HCT116 (cell line): ENCODE measurements around the gene DMBT1. TPM values are rescaled to one million over a fixed set of nuclear protein-coding genes. Genes with fewer than 3 reads are reported as not detected.

Source experiments
- ATAC-seq: fragments of 200-7000 bp; cut with Tn5 transposase; 2 replicates; pipeline ENCODE4 v1.9.1; 2020; ENCODE audit warnings: mild to moderate bottlenecking, moderate library complexity
- BruUV-seq: library from RNA; stranded (reverse); fragments of 400-500 nt; replicated peaks from 2 replicates; lab custom pipeline; 2021; lab: Mats Ljungman, UMichigan
- CTCF ChIA-PET: fragments of 300-600 bp; sonication (Branson Sonifier 250); formaldehyde crosslinking; loops from one replicate; lab custom pipeline; 2021; ENCODE audit warnings: antibody characterized with exemption; lab: Charles Lee
- POLR2A ChIA-PET: fragments of 300-600, 350-600 bp; sonication (Branson Sonifier 250); formaldehyde crosslinking; loops from one replicate; lab custom pipeline; 2021; ENCODE audit warnings: antibody characterized with exemption; lab: Charles Lee
- RAD21 ChIA-PET, 2 experiments: fragments of 300-600 bp; sonication (Branson Sonifier 250); formaldehyde crosslinking; loops; one replicate each; lab custom pipeline; 2023; ENCODE audit warnings: low total read pairs in 2 of 2; ENCODE audit not compliant: uncharacterized antibody in 2 of 2, unreplicated experiment in 2 of 2, low non-redundant PET in 1 of 2; lab: Charles Lee
- DNase-seq: peaks from one replicate; pipeline ENCODE4 v3.0.0-alpha.2; 2010; ENCODE audit warnings: low read depth, low spot score
- H2AFZ ChIP-seq: fragments of 200-600 bp; shearing (Covaris generic), sonication (generic); 2 replicates; pipeline ENCODE4 v1.6.1; 2017; ENCODE audit warnings: low read depth, mixed run types, mixed read lengths, antibody characterized with exemption, low read length; ENCODE audit not compliant: poor library complexity, severe bottlenecking
- H3K27ac ChIP-seq: 2 replicates; pipeline ENCODE4 v1.5.1; 2012; ENCODE audit warnings: low read depth, low read length
- H3K27me3 ChIP-seq: fragments of 200-600 bp; sonication (generic); 2 replicates; pipeline ENCODE4 v1.6.1; 2016; ENCODE audit warnings: mixed run types, low read length, mixed read lengths; ENCODE audit not compliant: insufficient read depth
- H3K36me3 ChIP-seq, 2 experiments: fragments of 200-500 bp in 1 of 2; fragments of 200-600 bp in 1 of 2; sonication (Bioruptor generic) in 1 of 2; sonication (generic) in 1 of 2; 2 replicates each; pipeline versions ENCODE4 v1.5.1 to v1.6.1; 2014 to 2016; ENCODE audit warnings: low read length in 2 of 2, inconsistent platforms in 1 of 2, mixed read lengths in 1 of 2, mixed run types in 1 of 2; ENCODE audit not compliant: insufficient read depth in 2 of 2, control insufficient read depth in 1 of 2
- H3K4me1 ChIP-seq, 2 experiments: fragments of 200-600 bp in 1 of 2; sonication (generic) in 1 of 2; 2 replicates each; pipeline versions ENCODE4 v1.5.1 to v1.6.1; 2012 to 2017; ENCODE audit warnings: low read length in 2 of 2, inconsistent platforms in 1 of 2, mild to moderate bottlenecking in 1 of 2, mixed read lengths in 1 of 2, mixed run types in 1 of 2, moderate library complexity in 1 of 2; ENCODE audit not compliant: insufficient read depth in 2 of 2, control insufficient read depth in 1 of 2
- H3K4me2 ChIP-seq: fragments of 200-600 bp; sonication (generic); 2 replicates; pipeline ENCODE4 v1.6.1; 2017; ENCODE audit warnings: mixed run types, low read length, mixed read lengths
- H3K4me3 ChIP-seq, 2 experiments: fragments of 200-600 bp in 1 of 2; sonication (generic) in 1 of 2; replicated peaks in 1 of 2; 2 replicates each; pipeline ENCODE4 v1.5.1; 2011 to 2016; ENCODE audit warnings: low read length in 2 of 2, control low read depth in 1 of 2, low read depth in 1 of 2, mild to moderate bottlenecking in 1 of 2, mixed read lengths in 1 of 2, mixed run types in 1 of 2
- H3K79me2 ChIP-seq: fragments of 200-600 bp; sonication (generic); 2 replicates; pipeline ENCODE4 v1.6.1; 2017; ENCODE audit warnings: mild to moderate bottlenecking, mixed run types, low read length, moderate library complexity, mixed read lengths; ENCODE audit not compliant: insufficient read depth
- H3K9ac ChIP-seq: fragments of 200-600 bp; sonication (generic); 2 replicates; pipeline ENCODE4 v1.6.1; 2016; ENCODE audit warnings: low read length, mixed read lengths
- H3K9me2 ChIP-seq: fragments of 200-600 bp; sonication (generic), shearing (Covaris generic); 2 replicates; pipeline ENCODE4 v1.6.1; 2017; ENCODE audit warnings: mixed run types, mild to moderate bottlenecking, moderate library complexity; ENCODE audit not compliant: insufficient read depth
- H3K9me3 ChIP-seq, 2 experiments: fragments of 200-500 bp in 1 of 2; fragments of 200-600 bp in 1 of 2; sonication (Bioruptor generic) in 1 of 2; sonication (generic) in 1 of 2; 2 replicates each; pipeline ENCODE4 v1.6.1; 2014 to 2017; ENCODE audit warnings: low read length in 2 of 2, mixed read lengths in 2 of 2, inconsistent platforms in 1 of 2, low read depth in 1 of 2, mild to moderate bottlenecking in 1 of 2, mixed run types in 1 of 2, moderate library complexity in 1 of 2; ENCODE audit not compliant: control insufficient read depth in 1 of 2, insufficient read depth in 1 of 2
- H4K20me1 ChIP-seq: fragments of 200-600 bp; sonication (generic), shearing (Covaris generic); 2 replicates; pipeline ENCODE4 v1.6.1; 2017; ENCODE audit warnings: mixed run types, mild to moderate bottlenecking, moderate library complexity; ENCODE audit not compliant: insufficient read depth
- CEBPB ChIP-seq: IDR thresholded peaks from 2 replicates; pipeline ENCODE4 v1.6.1; 2012; ENCODE audit warnings: low read depth
- EGR1 ChIP-seq: IDR thresholded peaks from 2 replicates; pipeline ENCODE4 v1.6.1; 2012; ENCODE audit warnings: low read depth
- ELF1 ChIP-seq: IDR thresholded peaks from 2 replicates; pipeline ENCODE4 v1.6.1; 2012; ENCODE audit warnings: low read depth, borderline replicate concordance
- FOSL1 ChIP-seq: IDR thresholded peaks from 2 replicates; pipeline ENCODE4 v1.6.1; 2012; ENCODE audit warnings: low read depth
- MAX ChIP-seq: IDR thresholded peaks from 2 replicates; pipeline ENCODE4 v1.6.1; 2012
- SIN3A ChIP-seq: IDR thresholded peaks from 2 replicates; pipeline ENCODE4 v1.6.1; 2012; ENCODE audit warnings: low read depth
- YY1 ChIP-seq: IDR thresholded peaks from 2 replicates; pipeline ENCODE4 v1.6.1; 2011; ENCODE audit warnings: low read length, low read depth, moderate library complexity, mild to moderate bottlenecking; ENCODE audit not compliant: insufficient replicate concordance; ENCODE audit errors: extremely low read depth
- ZBTB33 ChIP-seq: IDR thresholded peaks from 2 replicates; pipeline ENCODE4 v1.6.1; 2011; ENCODE audit warnings: mild to moderate bottlenecking, low read length, moderate library complexity; ENCODE audit not compliant: insufficient replicate concordance; ENCODE audit errors: extremely low read depth
- ZFX ChIP-seq: fragments of 450-650 bp; IDR thresholded peaks from 2 replicates; pipeline ENCODE4 v1.6.1; 2017
- intact Hi-C: fragments of 100-400 bp; cut with micrococcal nuclease; formaldehyde crosslinking; loops from 2 replicates; pipeline ENCODE4 v1.10.0; 2022
- total RNA-seq: library from RNA; stranded (reverse); gene quantifications from one replicate; pipeline ENCODE4 v1.2.1, GENCODE V29; 2021; ENCODE audit not compliant: unreplicated experiment

Gene DMBT1
- total RNA-seq, 1 experiment from 2014 or later = 0.17 TPM

DNA sequence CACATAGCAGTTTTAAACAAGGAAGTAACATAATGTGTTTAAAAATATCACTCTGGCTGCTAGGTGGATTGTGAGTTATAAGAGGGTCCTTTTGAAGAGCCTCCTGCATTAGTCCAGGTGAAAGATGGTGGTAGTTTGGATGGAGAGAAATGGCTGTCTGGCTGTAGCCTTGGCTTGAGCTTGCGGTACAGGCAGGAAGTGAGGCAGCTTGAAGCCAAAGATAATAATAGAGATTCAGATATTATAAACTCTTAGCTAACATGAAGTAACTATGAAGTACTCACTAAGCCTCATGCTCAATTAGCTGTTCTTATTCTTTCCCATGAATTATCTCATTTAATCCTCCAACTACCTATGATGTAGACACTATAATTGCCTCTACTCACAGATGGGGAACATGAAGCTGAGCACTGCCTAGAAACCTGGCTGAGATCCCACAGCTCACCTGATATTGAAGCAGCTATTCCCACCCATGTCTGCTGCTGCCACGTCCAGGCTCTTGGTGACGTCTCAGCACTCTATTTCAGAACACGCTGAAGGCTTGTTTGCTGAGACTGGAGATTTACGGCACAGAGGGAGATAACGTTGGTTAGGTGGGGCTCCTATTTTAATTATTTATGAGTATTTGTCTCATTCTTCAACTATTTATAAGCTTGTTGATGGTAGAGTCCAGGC is 128.7 kb downstream of the DMBT1 start:
- Histone ChIP-seq H3K27me3 (peaks cover 67% of the 10 kb centered on the region), H3K27ac (no peak overlapping the region), H3K79me2 (no peaks in the 10 kb centered on the region), H3K36me3 (no peaks in the 10 kb centered on the region), H3K4me3 (no peak overlapping the region), H2AFZ (no peak overlapping the region), H3K9me3 (no peaks in the 10 kb centered on the region), H3K4me1 (no peaks in the 10 kb centered on the region), H3K4me2 (no peak overlapping the region), H3K9me2 (no peaks in the 10 kb centered on the region), H3K9ac (no peak overlapping the region), H4K20me1 (no peaks in the 10 kb centered on the region)
- DNase-seq (no peak), ATAC-seq (no peak)
- TF ChIP-seq SIN3A = no peak
- no peak for TF ChIP-seq YY1
- no peak for TF ChIP-seq EGR1
- no peak for TF ChIP-seq ZFX
- no peak for TF ChIP-seq MAX
- TF ChIP-seq FOSL1 = no peak
- no peak for TF ChIP-seq CEBPB
- no peak for TF ChIP-seq ELF1
- no peak for TF ChIP-seq ZBTB33
- ChIA-PET POLR2A (no interaction called here), CTCF (interaction anchor here (1.5 to 1.7 kb wide), 2 partner anchors 40 to 41 kb away, joined by 6 to 14 read pairs; no protein-coding TSS in a partner anchor), RAD21 (interaction anchor here in 1 of 2 experiments (0.5 kb wide), 1 partner anchor 16 kb away, joined by 3 read pairs; no protein-coding TSS in a partner anchor)
- intact Hi-C loops = no loop called here
- no TSS peak for BruUV-seq
